Neural cell (in vitro differentiated cells): ENCODE measurements around the gene POMT1. TPM values are rescaled to one million over a fixed set of nuclear protein-coding genes. Genes with fewer than 3 reads are reported as not detected.

Experiments
- H2AFZ ChIP-seq: fragments of 200-600, 300-800 bp; sonication (generic), shearing (Covaris generic); 2 replicates; pipeline ENCODE4 v1.6.0; 2014; ENCODE audit warnings: low read depth, mild to moderate bottlenecking, antibody characterized with exemption, low read length, moderate library complexity
- H3F3A ChIP-seq: fragments of 200-600 bp; shearing (Covaris generic); 2 replicates; pipeline ENCODE4 v1.6.1; 2016; ENCODE audit warnings: mild to moderate bottlenecking, moderate library complexity, mixed read lengths, antibody characterized with exemption, low read length; ENCODE audit not compliant: insufficient read depth, poor library complexity, severe bottlenecking
- H3K27ac ChIP-seq: fragments of 200-600, 300-800 bp; sonication (generic), shearing (Covaris generic); 2 replicates; pipeline ENCODE4 v1.5.1; 2014; ENCODE audit warnings: mild to moderate bottlenecking, low read length, moderate library complexity
- H3K27me3 ChIP-seq: fragments of 300-800, 200-600 bp; sonication (generic), shearing (Covaris generic); 2 replicates; pipeline ENCODE4 v1.6.0; 2014; ENCODE audit warnings: mild to moderate bottlenecking, low read depth, low read length, moderate library complexity; ENCODE audit not compliant: insufficient read depth
- H3K36me3 ChIP-seq: fragments of 300-800, 200-600 bp; sonication (generic), shearing (Covaris generic); 2 replicates; pipeline ENCODE4 v1.5.1; 2014; ENCODE audit warnings: mild to moderate bottlenecking, antibody characterized with exemption, low read length, moderate library complexity; ENCODE audit not compliant: insufficient read depth
- H3K4me2 ChIP-seq: fragments of 300-800, 200-600 bp; sonication (generic), shearing (Covaris generic); 2 replicates; pipeline ENCODE4 v1.6.0; 2014; ENCODE audit warnings: mild to moderate bottlenecking, low read length
- H3K4me3 ChIP-seq: fragments of 300-800, 200-600 bp; sonication (generic), shearing (Covaris generic); 2 replicates; pipeline ENCODE4 v1.5.1; 2014; ENCODE audit warnings: mild to moderate bottlenecking, low read length, moderate library complexity
- H3K79me2 ChIP-seq: fragments of 200-600 bp; shearing (Covaris generic); replicated peaks from 2 replicates; pipeline ENCODE4 v1.6.0; 2014; ENCODE audit warnings: mild to moderate bottlenecking, low read length, moderate library complexity; ENCODE audit not compliant: insufficient read depth
- H3K9ac ChIP-seq: fragments of 300-800, 200-600 bp; sonication (generic), shearing (Covaris generic); 2 replicates; pipeline ENCODE4 v1.6.1; 2016; ENCODE audit warnings: mild to moderate bottlenecking, low read length, mixed read lengths
- H3K9me2 ChIP-seq: fragments of 200-600 bp; shearing (Covaris generic); 2 replicates; pipeline ENCODE4 v1.6.1; 2016; ENCODE audit warnings: mild to moderate bottlenecking, low read length, mixed read lengths; ENCODE audit not compliant: insufficient read depth
- H3K9me3 ChIP-seq: fragments of 200-600, 300-800 bp; sonication (generic), shearing (Covaris generic); 2 replicates; pipeline ENCODE4 v1.6.1; 2016; ENCODE audit warnings: mild to moderate bottlenecking, mixed run types, low read length, moderate library complexity, mixed read lengths
- H4K20me1 ChIP-seq: fragments of 200-600 bp; shearing (Covaris generic); 2 replicates; pipeline ENCODE4 v1.6.1; 2016; ENCODE audit warnings: mild to moderate bottlenecking, mixed run types; ENCODE audit not compliant: insufficient read depth
- CTCF ChIP-seq: fragments of 450-650 bp; IDR thresholded peaks from 2 replicates; pipeline ENCODE4 v1.5.1; 2014; ENCODE audit warnings: antibody characterized with exemption, mild to moderate bottlenecking, moderate library complexity; ENCODE audit not compliant: poor library complexity, severe bottlenecking
- EP300 ChIP-seq: fragments of 450-650 bp; conservative IDR thresholded peaks from 2 replicates; pipeline ENCODE4 v1.6.1; 2014; ENCODE audit warnings: antibody characterized with exemption, mild to moderate bottlenecking, moderate library complexity; ENCODE audit not compliant: poor library complexity, severe bottlenecking
- EZH2 ChIP-seq: fragments of 200-600, 300-800 bp; shearing (Covaris generic), sonication (generic); IDR thresholded peaks from 2 replicates; pipeline ENCODE4 v1.6.1; 2014; ENCODE audit warnings: antibody characterized with exemption, low read length, borderline replicate concordance, mild to moderate bottlenecking; ENCODE audit not compliant: insufficient read depth, poor library complexity, severe bottlenecking
- MXI1 ChIP-seq: fragments of 450-650 bp; conservative IDR thresholded peaks from 2 replicates; pipeline ENCODE4 v1.6.1; 2014; ENCODE audit warnings: antibody characterized with exemption, mild to moderate bottlenecking; ENCODE audit not compliant: poor library complexity, severe bottlenecking
- POLR2AphosphoS5 ChIP-seq: IDR thresholded peaks from 2 replicates; pipeline ENCODE4 v1.6.1; 2012
- RAD21 ChIP-seq: fragments of 450-650 bp; conservative IDR thresholded peaks from 2 replicates; pipeline ENCODE4 v1.6.1; 2014; ENCODE audit warnings: antibody characterized with exemption, mild to moderate bottlenecking, moderate library complexity
- REST ChIP-seq: IDR thresholded peaks from 2 replicates; pipeline ENCODE4 v1.6.1; 2012; ENCODE audit warnings: borderline replicate concordance
- SMC3 ChIP-seq: fragments of 450-650 bp; conservative IDR thresholded peaks from 2 replicates; pipeline ENCODE4 v1.6.1; 2014; ENCODE audit warnings: antibody characterized with exemption, mild to moderate bottlenecking, moderate library complexity; ENCODE audit not compliant: poor library complexity
- TAF1 ChIP-seq: IDR thresholded peaks from 2 replicates; pipeline ENCODE4 v1.6.1; 2012; ENCODE audit warnings: low read depth
- polyA plus RNA-seq: library from polyadenylated mRNA; depleted of rRNA; stranded (reverse); fragments of >200 nt; gene quantifications from 2 replicates; pipeline ENCODE4 v1.2.3, GENCODE V29; 2014

Gene POMT1
- polyA plus RNA-seq, 1 donor from 2014 or later: 131 TPM

- Histone ChIP-seq H3K27ac (no peak overlapping the region), H3K9ac (no peak overlapping the region), H2AFZ (no peak overlapping the region), H3K9me2 (no peaks in the 10 kb centered on the region), H4K20me1 (no peaks in the 10 kb centered on the region), H3K4me3 (no peak overlapping the region), H3K9me3 (no peaks in the 10 kb centered on the region), H3K27me3 (no peaks in the 10 kb centered on the region), H3K36me3 (peaks cover 5% of the 10 kb centered on the region), H3K4me2 (no peak overlapping the region), H3K79me2 (peaks cover 21% of the 10 kb centered on the region), H3F3A (no peaks in the 10 kb centered on the region)
- no peak for TF ChIP-seq REST
- no peak for TF ChIP-seq TAF1
- no peak for TF ChIP-seq EP300
These were observed 45.0 kb upstream of the POMT1 start for GRCh38 chr9:131457746-131458145.

- Histone ChIP-seq H3K4me3 (no peak overlapping the region), H3K4me2 (no peak overlapping the region), H3K79me2 (peaks cover 12% of the 10 kb centered on the region), H3F3A (no peaks in the 10 kb centered on the region), H3K36me3 (peaks cover 4% of the 10 kb centered on the region), H3K27me3 (no peaks in the 10 kb centered on the region), H2AFZ (no peak overlapping the region), H3K9me2 (no peaks in the 10 kb centered on the region), H3K9me3 (no peaks in the 10 kb centered on the region), H4K20me1 (no peaks in the 10 kb centered on the region), H3K9ac (no peak overlapping the region), H3K27ac (no peak overlapping the region)
- TF ChIP-seq SMC3 (no peak), REST (no peak), POLR2AphosphoS5 (no peak), RAD21 (no peak), EP300 (no peak), CTCF (no peak), MXI1 (no peak), EZH2 (no peak), TAF1 (no peak)
These were observed 43.7 kb upstream of the POMT1 start for GRCh38 chr9:131459056-131459455.
